ENCODE results near the gene C11orf71.

C11orf71 gene

GRCh38 chr11:114353443-114353842 lies 46.9 kb downstream of the C11orf71 start:
- DNase-seq: no peak

GRCh38 chr11:114350022-114350421 lies 50.3 kb downstream of the C11orf71 start:
- no peak for DNase-seq

Data from NK-92 treated with Interleukin-12 subunit alpha and Interleukin-12 subunit beta, amount 100 ng/mL, for 24 hours (cell line).